RWPE1 (cell line): ENCODE data around the gene KCNK4.
A peak's percentile ranks its signal among the peaks of the same experiment; 100 is the strongest.

ENCODE experiments used
- CTCF ChIA-PET: fragments of 350-600 bp; sonication (Branson Sonifier 250); formaldehyde crosslinking; extraction: SDS; loops from one replicate; lab custom pipeline; 2021; lab: Yijun Ruan, JAX
- POLR2A ChIA-PET: fragments of 400-600 bp; formaldehyde crosslinking; extraction: SDS; loops from one replicate; lab custom pipeline; 2020; ENCODE audit warnings: antibody characterized with exemption; ENCODE audit not compliant: low non-redundant PET; lab: Yijun Ruan, JAX
- DNase-seq: peaks from one replicate; pipeline ENCODE4 v3.0.0; 2012; ENCODE audit warnings: low spot score
- H3K27ac ChIP-seq: fragments of 450-650 bp; 2 replicates; pipeline ENCODE4 v1.5.1; 2017
- TF ChIP-seq, protein P1 (sequence below): fragments of 450-650 bp; conservative IDR thresholded peaks from 2 replicates; pipeline ENCODE4 v1.5.1; 2017; ENCODE audit warnings: low read depth, mild to moderate bottlenecking

The KCNK4 gene

DNA sequence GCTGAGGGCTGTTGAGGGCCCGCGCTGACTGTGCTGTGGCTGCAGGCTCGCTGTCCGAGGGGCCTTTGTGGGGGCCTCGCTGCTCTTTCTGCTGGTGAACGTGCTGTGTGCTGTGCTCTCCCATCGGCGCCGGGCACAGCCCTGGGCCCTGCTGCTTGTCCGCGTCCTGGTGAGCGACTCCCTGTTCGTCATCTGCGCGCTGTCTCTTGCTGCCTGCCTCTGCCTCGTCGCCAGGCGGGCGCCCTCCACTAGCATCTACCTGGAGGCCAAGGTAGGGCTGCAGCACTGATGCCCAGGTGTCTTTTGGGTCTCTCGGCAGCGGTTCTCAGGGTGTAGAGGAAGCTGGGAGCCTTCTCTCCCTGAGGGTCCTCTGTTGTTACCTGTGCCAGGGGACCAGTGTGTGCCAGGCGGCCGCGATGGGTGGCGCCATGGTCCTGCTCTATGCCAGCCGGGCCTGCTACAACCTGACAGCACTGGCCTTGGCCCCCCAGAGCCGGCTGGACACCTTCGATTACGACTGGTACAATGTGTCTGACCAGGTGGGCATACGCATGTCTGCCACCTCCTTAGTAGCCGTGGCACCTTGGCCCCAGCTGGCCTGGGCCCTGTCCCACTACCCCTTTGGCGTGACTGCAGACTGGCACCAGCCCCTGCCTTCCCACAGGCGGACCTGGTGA is 3.3 kb upstream of the KCNK4 start:
- POLR2A ChIA-PET: interaction anchor here (0.6 to 0.8 kb wide), 2 partner anchors 12 to 13 kb away, joined by 5 to 7 read pairs; no protein-coding TSS in a partner anchor
- CTCF ChIA-PET: interaction anchor here (0.5 to 2.0 kb wide), 3 partner anchors 13 to 37 kb away, joined by 3 to 12 read pairs (median 5); partner anchors contain the start of gene CATSPERZ

GRCh38 chr11:64288353-64288750 is 2.8 kb upstream of the KCNK4 start:
- TF ChIP-seq, protein P1, sequence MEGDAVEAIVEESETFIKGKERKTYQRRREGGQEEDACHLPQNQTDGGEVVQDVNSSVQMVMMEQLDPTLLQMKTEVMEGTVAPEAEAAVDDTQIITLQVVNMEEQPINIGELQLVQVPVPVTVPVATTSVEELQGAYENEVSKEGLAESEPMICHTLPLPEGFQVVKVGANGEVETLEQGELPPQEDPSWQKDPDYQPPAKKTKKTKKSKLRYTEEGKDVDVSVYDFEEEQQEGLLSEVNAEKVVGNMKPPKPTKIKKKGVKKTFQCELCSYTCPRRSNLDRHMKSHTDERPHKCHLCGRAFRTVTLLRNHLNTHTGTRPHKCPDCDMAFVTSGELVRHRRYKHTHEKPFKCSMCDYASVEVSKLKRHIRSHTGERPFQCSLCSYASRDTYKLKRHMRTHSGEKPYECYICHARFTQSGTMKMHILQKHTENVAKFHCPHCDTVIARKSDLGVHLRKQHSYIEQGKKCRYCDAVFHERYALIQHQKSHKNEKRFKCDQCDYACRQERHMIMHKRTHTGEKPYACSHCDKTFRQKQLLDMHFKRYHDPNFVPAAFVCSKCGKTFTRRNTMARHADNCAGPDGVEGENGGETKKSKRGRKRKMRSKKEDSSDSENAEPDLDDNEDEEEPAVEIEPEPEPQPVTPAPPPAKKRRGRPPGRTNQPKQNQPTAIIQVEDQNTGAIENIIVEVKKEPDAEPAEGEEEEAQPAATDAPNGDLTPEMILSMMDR: no peak
- ChIA-PET CTCF (interaction anchor here (0.5 to 2.0 kb wide), 2 partner anchors 13 to 37 kb away, joined by 3 to 12 read pairs; no protein-coding TSS in a partner anchor), POLR2A (no interaction called here)
- no peak for DNase-seq
- peak overlapping the region; percentile 97 for H3K27ac ChIP-seq

More for the DNA sequence above, 3.3 kb upstream of the KCNK4 start:
- peak overlapping the region; percentile 97 for H3K27ac ChIP-seq
- DNase-seq: no peak
- TF ChIP-seq, protein P1: no peak

DNA sequence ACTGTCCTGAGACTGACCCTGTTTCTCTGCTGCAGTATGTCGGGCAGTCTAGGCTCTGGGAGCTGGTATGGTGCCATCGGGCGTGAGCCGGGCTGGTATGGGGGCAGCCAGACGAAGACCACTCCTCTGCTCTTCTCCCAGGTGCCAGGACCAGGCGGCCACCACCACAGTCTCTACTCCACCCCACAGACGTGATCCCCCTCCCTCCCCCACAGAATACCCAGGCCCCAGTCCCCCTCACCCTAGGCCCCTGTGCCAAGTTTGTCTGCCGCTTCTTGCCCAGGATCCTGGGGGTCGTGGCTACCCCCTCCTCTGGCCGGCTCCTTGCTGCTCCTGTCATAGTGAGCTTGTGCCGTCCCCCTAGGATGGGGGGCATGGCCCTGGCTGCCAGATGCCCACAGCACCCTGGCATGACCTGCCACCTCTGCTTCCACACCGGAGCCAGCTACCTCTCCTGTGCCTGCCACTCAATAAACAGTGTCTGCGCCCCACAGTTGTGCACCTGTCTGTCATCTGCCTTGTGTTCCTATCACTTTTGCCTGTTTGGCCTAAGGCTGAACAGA is 2.0 kb upstream of the KCNK4 start:
- DNase-seq: no peak
- POLR2A ChIA-PET: no interaction called here
- TF ChIP-seq, protein P1: no peak
- CTCF ChIA-PET: interaction anchor here (0.6 to 2.0 kb wide), 4 partner anchors 10 to 16 kb away, joined by 4 to 12 read pairs (median 4); no protein-coding TSS in a partner anchor
- peak overlapping the region; percentile 97; the same call in 1 of the 2 replicates for H3K27ac ChIP-seq

GRCh38 chr11:64290352-64291261 is 495 bp upstream of the KCNK4 start:
- POLR2A ChIA-PET: no interaction called here
- DNase-seq: no peak
- peak overlapping the region; percentile 97 for H3K27ac ChIP-seq

GRCh38 chr11:64291752-64292459 is 804 bp downstream of the KCNK4 start:
- TF ChIP-seq, protein P1: no peak
- ChIA-PET POLR2A (no interaction called here), CTCF (interaction anchor here (0.5 kb wide), 1 partner anchor 285 kb away, joined by 3 read pairs; no protein-coding TSS in a partner anchor)
- H3K27ac ChIP-seq: no peak overlapping the region
- no peak for DNase-seq

More at GRCh38 chr11:64290352-64291261, 495 bp upstream of the KCNK4 start:
- CTCF ChIA-PET: interaction anchor here (0.6 to 0.7 kb wide), 2 partner anchors 11 to 25 kb away, joined by 3 to 4 read pairs; no protein-coding TSS in a partner anchor
- TF ChIP-seq, protein P1: no peak
